Central memory CD8-positive, alpha-beta T cell (primary cell): ENCODE data around the gene OSBPL1A.

Experiments used
- ATAC-seq: fragments of 150-1000 bp; cut with Tn5 transposase; replicated peaks from 2 replicates; pipeline ENCODE4 v1.10.0; 2022; ENCODE audit warnings: mild to moderate bottlenecking, moderate FRiP score, moderate number of reproducible peaks; ENCODE audit not compliant: poor library complexity, severe bottlenecking; ENCODE audit errors: extremely low read depth
- DNase-seq, 2 donors: peaks; one replicate each; pipeline ENCODE4 v3.0.0; 2021; ENCODE audit warnings: low spot score in 2 of 2
- H3K27ac Mint-ChIP-seq: one replicate; pipeline ENCODE4 v1.8.0; 2022; ENCODE audit warnings: low read depth, mild to moderate bottlenecking, moderate library complexity, mixed read lengths
- H3K27me3 Mint-ChIP-seq: one replicate; pipeline ENCODE4 v1.8.0; 2022; ENCODE audit warnings: mixed read lengths
- H3K36me3 Mint-ChIP-seq: one replicate; pipeline ENCODE4 v1.8.0; 2022; ENCODE audit warnings: mild to moderate bottlenecking, moderate library complexity, mixed read lengths; ENCODE audit not compliant: insufficient read depth
- H3K4me1 Mint-ChIP-seq: one replicate; pipeline ENCODE4 v1.8.0; 2022; ENCODE audit warnings: mixed read lengths
- H3K4me3 Mint-ChIP-seq: one replicate; pipeline ENCODE4 v1.8.0; 2022; ENCODE audit warnings: mild to moderate bottlenecking, moderate library complexity, mixed read lengths
- H3K9me3 Mint-ChIP-seq: one replicate; pipeline ENCODE4 v1.8.0; 2022; ENCODE audit warnings: mixed read lengths

The OSBPL1A gene

GRCh38 chr18:24420551-24420950 lies 22.9 kb upstream of the OSBPL1A start:
- Mint-ChIP-seq H3K4me3 (no peak overlapping the region), H3K36me3 (peaks cover 1% of the 10 kb centered on the region), H3K9me3 (no peaks in the 10 kb centered on the region), H3K27me3 (peaks cover 57% of the 10 kb centered on the region), H3K4me1 (no peaks in the 10 kb centered on the region), H3K27ac (no peak overlapping the region)
- no peak for DNase-seq
- no peak for ATAC-seq

- DNase-seq, result no peak
- Mint-ChIP-seq H3K36me3 (no peaks in the 10 kb centered on the region), H3K9me3 (no peaks in the 10 kb centered on the region), H3K27me3 (peaks cover 46% of the 10 kb centered on the region), H3K4me1 (no peaks in the 10 kb centered on the region), H3K4me3 (no peak overlapping the region), H3K27ac (peak overlapping the region; percentile 30)
- no peak for ATAC-seq
These were observed 19.9 kb upstream of the OSBPL1A start for GRCh38 chr18:24417480-24417879.

- no peaks in the 10 kb centered on the region for H3K4me1 Mint-ChIP-seq
- no peak for ATAC-seq
- H3K9me3 Mint-ChIP-seq, result no peaks in the 10 kb centered on the region
- DNase-seq, result no peak
- no peaks in the 10 kb centered on the region for H3K36me3 Mint-ChIP-seq
- H3K27ac Mint-ChIP-seq, result no peak overlapping the region
- H3K4me3 Mint-ChIP-seq, result no peak overlapping the region
- H3K27me3 Mint-ChIP-seq, result peaks cover 31% of the 10 kb centered on the region
These were observed 16.9 kb upstream of the OSBPL1A start for GRCh38 chr18:24414349-24415003.

- H3K9me3 Mint-ChIP-seq, result no peaks in the 10 kb centered on the region
- H3K27ac Mint-ChIP-seq, result no peak overlapping the region
- H3K4me1 Mint-ChIP-seq, result no peaks in the 10 kb centered on the region
- ATAC-seq (no peak), DNase-seq (no peak)
- H3K27me3 Mint-ChIP-seq, result peaks cover 33% of the 10 kb centered on the region
- no peaks in the 10 kb centered on the region for H3K36me3 Mint-ChIP-seq
- no peak overlapping the region for H3K4me3 Mint-ChIP-seq
These were observed 15.5 kb upstream of the OSBPL1A start for GRCh38 chr18:24413148-24413547.

GRCh38 chr18:24408496-24408895 lies 10.9 kb upstream of the OSBPL1A start:
- DNase-seq (no peak), ATAC-seq (no peak)
- Mint-ChIP-seq H3K4me3 (no peak overlapping the region), H3K36me3 (no peaks in the 10 kb centered on the region), H3K4me1 (no peaks in the 10 kb centered on the region), H3K27ac (no peak overlapping the region), H3K9me3 (no peaks in the 10 kb centered on the region), H3K27me3 (peaks cover 56% of the 10 kb centered on the region)

GRCh38 chr18:24404591-24404990 lies 7.0 kb upstream of the OSBPL1A start:
- DNase-seq (no peak), ATAC-seq (no peak)
- H3K27ac Mint-ChIP-seq, result no peak overlapping the region
- H3K36me3 Mint-ChIP-seq, result no peaks in the 10 kb centered on the region
- H3K27me3 Mint-ChIP-seq, result peaks cover 55% of the 10 kb centered on the region
- no peaks in the 10 kb centered on the region for H3K4me1 Mint-ChIP-seq
- H3K4me3 Mint-ChIP-seq, result no peak overlapping the region
- H3K9me3 Mint-ChIP-seq, result no peaks in the 10 kb centered on the region

GRCh38 chr18:24403076-24403475 lies 5.5 kb upstream of the OSBPL1A start:
- no peak for ATAC-seq
- Mint-ChIP-seq H3K27ac (no peak overlapping the region), H3K36me3 (no peaks in the 10 kb centered on the region), H3K4me3 (no peak overlapping the region), H3K9me3 (no peaks in the 10 kb centered on the region), H3K27me3 (peaks cover 39% of the 10 kb centered on the region), H3K4me1 (no peaks in the 10 kb centered on the region)
- DNase-seq, result no peak

- DNase-seq (no peak), ATAC-seq (no peak)
- H3K4me1 Mint-ChIP-seq, result no peaks in the 10 kb centered on the region
- H3K36me3 Mint-ChIP-seq, result peaks cover 2% of the 10 kb centered on the region
- no peak overlapping the region for H3K27ac Mint-ChIP-seq
- peaks cover 32% of the 10 kb centered on the region for H3K27me3 Mint-ChIP-seq
- no peak overlapping the region for H3K4me3 Mint-ChIP-seq
- no peaks in the 10 kb centered on the region for H3K9me3 Mint-ChIP-seq
These were observed 4.7 kb upstream of the OSBPL1A start for GRCh38 chr18:24402209-24402785.

GRCh38 chr18:24400587-24400986 lies 3.0 kb upstream of the OSBPL1A start:
- Mint-ChIP-seq H3K4me3 (no peak overlapping the region), H3K27ac (no peak overlapping the region), H3K36me3 (peaks cover 2% of the 10 kb centered on the region), H3K9me3 (no peaks in the 10 kb centered on the region), H3K27me3 (peaks cover 15% of the 10 kb centered on the region), H3K4me1 (peaks cover 5% of the 10 kb centered on the region)
- DNase-seq, result no peak
- no peak for ATAC-seq

- H3K4me3 Mint-ChIP-seq, result peak overlapping the region; percentile 90
- peaks cover 2% of the 10 kb centered on the region for H3K36me3 Mint-ChIP-seq
- H3K27me3 Mint-ChIP-seq, result peaks cover 7% of the 10 kb centered on the region
- DNase-seq (no peak), ATAC-seq (no peak)
- H3K9me3 Mint-ChIP-seq, result no peaks in the 10 kb centered on the region
- peaks cover 5% of the 10 kb centered on the region for H3K4me1 Mint-ChIP-seq
- H3K27ac Mint-ChIP-seq, result no peak overlapping the region
These were observed 916 bp upstream of the OSBPL1A start for GRCh38 chr18:24398540-24398939.

- no peaks in the 10 kb centered on the region for H3K9me3 Mint-ChIP-seq
- peaks cover 5% of the 10 kb centered on the region for H3K27me3 Mint-ChIP-seq
- peak overlapping the region; percentile 90 for H3K4me3 Mint-ChIP-seq
- H3K36me3 Mint-ChIP-seq, result peaks cover 2% of the 10 kb centered on the region
- DNase-seq (peak in 1 of 2 donors; percentile 17), ATAC-seq (peak; percentile 40)
- peaks cover 5% of the 10 kb centered on the region for H3K4me1 Mint-ChIP-seq
- no peak overlapping the region for H3K27ac Mint-ChIP-seq
These were observed 412 bp downstream of the OSBPL1A start for GRCh38 chr18:24397131-24397693.

GRCh38 chr18:24396082-24396633 lies 1.5 kb downstream of the OSBPL1A start:
- ATAC-seq, result no peak
- H3K27me3 Mint-ChIP-seq, result no peaks in the 10 kb centered on the region

More at GRCh38 chr18:24396082-24396633, 1.5 kb downstream of the OSBPL1A start:
- H3K36me3 Mint-ChIP-seq, result peaks cover 2% of the 10 kb centered on the region
- H3K9me3 Mint-ChIP-seq, result no peaks in the 10 kb centered on the region
- no peak for DNase-seq
- peaks cover 5% of the 10 kb centered on the region for H3K4me1 Mint-ChIP-seq
- H3K4me3 Mint-ChIP-seq, result no peak overlapping the region
- H3K27ac Mint-ChIP-seq, result no peak overlapping the region
